Measurements from ENCODE around the gene ZNF620. TPM values are rescaled to one million over a fixed set of nuclear protein-coding genes. Genes with fewer than 3 reads are reported as not detected.

ZNF620 gene
- total RNA-seq, 1 donor from 2014 or later: 3.2 TPM

Other genes with a start within 250 kb of the ZNF620 start
- gene EIF1B, start 196.3 kb upstream of the ZNF620 start, total RNA-seq: 40.9 TPM
- 0.86 TPM for gene ENTPD3, start 118.9 kb upstream of the ZNF620 start, total RNA-seq
- 1,215 TPM for gene RPL14, start 48.7 kb upstream of the ZNF620 start, total RNA-seq
- 10.4 TPM for gene ZNF619, start 28.9 kb upstream of the ZNF620 start, total RNA-seq
- gene ZNF621, start 18.9 kb downstream of the ZNF620 start, total RNA-seq: 18.9 TPM